K562 (cell line): ENCODE measurements around the gene C19orf47. TPM values are rescaled to one million over a fixed set of nuclear protein-coding genes. Genes with fewer than 3 reads are reported as not detected.

Source experiments
- HMG20B ChIP-seq: fragments of 250-450 bp; sonication (Bioruptor Pico); IDR thresholded peaks from 2 replicates; pipeline ENCODE4 v1.5.0; 2021; ENCODE audit warnings: mild to moderate bottlenecking
- ZNF764 ChIP-seq: fragments of 250-450 bp; sonication (Bioruptor Pico); IDR thresholded peaks from 2 replicates; pipeline ENCODE4 v1.4.0; 2020; ENCODE audit warnings: low read depth, mild to moderate bottlenecking, moderate library complexity
- polyA plus RNA-seq, 8 experiments: library from polyadenylated mRNA; depleted of rRNA in 4 of 8; stranded (reverse) in 5 of 8; unstranded in 3 of 8; fragments of >200 nt; fragmentation: Nextera tagmentation in 2 of 8; fragmentation: Illumina TruSeq in 1 of 8; extraction: Ambion mirVana in 2 of 8; extraction: Trizol in 1 of 8; gene quantifications; 2 replicates each; pipeline versions ENCODE4 v1.2.1 to v1.2.3, GENCODE V29; 2011 to 2014; ENCODE audit warnings: inconsistent platforms in 1 of 8, missing spikeins in 1 of 8
- total RNA-seq, 7 experiments: library from RNA; depleted of rRNA in 6 of 7; stranded (reverse); fragments of >200 nt in 6 of 7; fragmentation: Illumina TruSeq in 2 of 7; extraction: Trizol in 2 of 7; gene quantifications; 2 replicates each; pipeline versions ENCODE4 v1.2.1 to v1.2.3, GENCODE V29; 2011 to 2021; ENCODE audit warnings: low replicate concordance in 1 of 7
- TF ChIP-seq, protein P1 (sequence below): fragments of 200-600 bp; sonication (generic); IDR thresholded peaks from one replicate; pipeline ENCODE4 v1.6.1; 2012; ENCODE audit warnings: mild to moderate bottlenecking, low read depth, low read length, inconsistent platforms

C19orf47 gene
- total and polyA plus RNA-seq, 9 of the 15 experiments (the other 6 are each of a cell fraction or from before 2014, with no cell fraction given) = 0.08 to 26.1 (median 14.7) TPM

- TF ChIP-seq, protein P1, sequence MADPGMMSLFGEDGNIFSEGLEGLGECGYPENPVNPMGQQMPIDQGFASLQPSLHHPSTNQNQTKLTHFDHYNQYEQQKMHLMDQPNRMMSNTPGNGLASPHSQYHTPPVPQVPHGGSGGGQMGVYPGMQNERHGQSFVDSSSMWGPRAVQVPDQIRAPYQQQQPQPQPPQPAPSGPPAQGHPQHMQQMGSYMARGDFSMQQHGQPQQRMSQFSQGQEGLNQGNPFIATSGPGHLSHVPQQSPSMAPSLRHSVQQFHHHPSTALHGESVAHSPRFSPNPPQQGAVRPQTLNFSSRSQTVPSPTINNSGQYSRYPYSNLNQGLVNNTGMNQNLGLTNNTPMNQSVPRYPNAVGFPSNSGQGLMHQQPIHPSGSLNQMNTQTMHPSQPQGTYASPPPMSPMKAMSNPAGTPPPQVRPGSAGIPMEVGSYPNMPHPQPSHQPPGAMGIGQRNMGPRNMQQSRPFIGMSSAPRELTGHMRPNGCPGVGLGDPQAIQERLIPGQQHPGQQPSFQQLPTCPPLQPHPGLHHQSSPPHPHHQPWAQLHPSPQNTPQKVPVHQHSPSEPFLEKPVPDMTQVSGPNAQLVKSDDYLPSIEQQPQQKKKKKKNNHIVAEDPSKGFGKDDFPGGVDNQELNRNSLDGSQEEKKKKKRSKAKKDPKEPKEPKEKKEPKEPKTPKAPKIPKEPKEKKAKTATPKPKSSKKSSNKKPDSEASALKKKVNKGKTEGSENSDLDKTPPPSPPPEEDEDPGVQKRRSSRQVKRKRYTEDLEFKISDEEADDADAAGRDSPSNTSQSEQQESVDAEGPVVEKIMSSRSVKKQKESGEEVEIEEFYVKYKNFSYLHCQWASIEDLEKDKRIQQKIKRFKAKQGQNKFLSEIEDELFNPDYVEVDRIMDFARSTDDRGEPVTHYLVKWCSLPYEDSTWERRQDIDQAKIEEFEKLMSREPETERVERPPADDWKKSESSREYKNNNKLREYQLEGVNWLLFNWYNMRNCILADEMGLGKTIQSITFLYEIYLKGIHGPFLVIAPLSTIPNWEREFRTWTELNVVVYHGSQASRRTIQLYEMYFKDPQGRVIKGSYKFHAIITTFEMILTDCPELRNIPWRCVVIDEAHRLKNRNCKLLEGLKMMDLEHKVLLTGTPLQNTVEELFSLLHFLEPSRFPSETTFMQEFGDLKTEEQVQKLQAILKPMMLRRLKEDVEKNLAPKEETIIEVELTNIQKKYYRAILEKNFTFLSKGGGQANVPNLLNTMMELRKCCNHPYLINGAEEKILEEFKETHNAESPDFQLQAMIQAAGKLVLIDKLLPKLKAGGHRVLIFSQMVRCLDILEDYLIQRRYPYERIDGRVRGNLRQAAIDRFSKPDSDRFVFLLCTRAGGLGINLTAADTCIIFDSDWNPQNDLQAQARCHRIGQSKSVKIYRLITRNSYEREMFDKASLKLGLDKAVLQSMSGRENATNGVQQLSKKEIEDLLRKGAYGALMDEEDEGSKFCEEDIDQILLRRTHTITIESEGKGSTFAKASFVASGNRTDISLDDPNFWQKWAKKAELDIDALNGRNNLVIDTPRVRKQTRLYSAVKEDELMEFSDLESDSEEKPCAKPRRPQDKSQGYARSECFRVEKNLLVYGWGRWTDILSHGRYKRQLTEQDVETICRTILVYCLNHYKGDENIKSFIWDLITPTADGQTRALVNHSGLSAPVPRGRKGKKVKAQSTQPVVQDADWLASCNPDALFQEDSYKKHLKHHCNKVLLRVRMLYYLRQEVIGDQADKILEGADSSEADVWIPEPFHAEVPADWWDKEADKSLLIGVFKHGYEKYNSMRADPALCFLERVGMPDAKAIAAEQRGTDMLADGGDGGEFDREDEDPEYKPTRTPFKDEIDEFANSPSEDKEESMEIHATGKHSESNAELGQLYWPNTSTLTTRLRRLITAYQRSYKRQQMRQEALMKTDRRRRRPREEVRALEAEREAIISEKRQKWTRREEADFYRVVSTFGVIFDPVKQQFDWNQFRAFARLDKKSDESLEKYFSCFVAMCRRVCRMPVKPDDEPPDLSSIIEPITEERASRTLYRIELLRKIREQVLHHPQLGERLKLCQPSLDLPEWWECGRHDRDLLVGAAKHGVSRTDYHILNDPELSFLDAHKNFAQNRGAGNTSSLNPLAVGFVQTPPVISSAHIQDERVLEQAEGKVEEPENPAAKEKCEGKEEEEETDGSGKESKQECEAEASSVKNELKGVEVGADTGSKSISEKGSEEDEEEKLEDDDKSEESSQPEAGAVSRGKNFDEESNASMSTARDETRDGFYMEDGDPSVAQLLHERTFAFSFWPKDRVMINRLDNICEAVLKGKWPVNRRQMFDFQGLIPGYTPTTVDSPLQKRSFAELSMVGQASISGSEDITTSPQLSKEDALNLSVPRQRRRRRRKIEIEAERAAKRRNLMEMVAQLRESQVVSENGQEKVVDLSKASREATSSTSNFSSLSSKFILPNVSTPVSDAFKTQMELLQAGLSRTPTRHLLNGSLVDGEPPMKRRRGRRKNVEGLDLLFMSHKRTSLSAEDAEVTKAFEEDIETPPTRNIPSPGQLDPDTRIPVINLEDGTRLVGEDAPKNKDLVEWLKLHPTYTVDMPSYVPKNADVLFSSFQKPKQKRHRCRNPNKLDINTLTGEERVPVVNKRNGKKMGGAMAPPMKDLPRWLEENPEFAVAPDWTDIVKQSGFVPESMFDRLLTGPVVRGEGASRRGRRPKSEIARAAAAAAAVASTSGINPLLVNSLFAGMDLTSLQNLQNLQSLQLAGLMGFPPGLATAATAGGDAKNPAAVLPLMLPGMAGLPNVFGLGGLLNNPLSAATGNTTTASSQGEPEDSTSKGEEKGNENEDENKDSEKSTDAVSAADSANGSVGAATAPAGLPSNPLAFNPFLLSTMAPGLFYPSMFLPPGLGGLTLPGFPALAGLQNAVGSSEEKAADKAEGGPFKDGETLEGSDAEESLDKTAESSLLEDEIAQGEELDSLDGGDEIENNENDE = no peak
- TF ChIP-seq HMG20B = no peak
- TF ChIP-seq ZNF764 (CRISPR knock-in tag) = no peak
These were observed 50.2 kb downstream of the C19orf47 start (continued) for GRCh38 chr19:40298026-40298425.
